HepG2 (cell line): ENCODE measurements around the gene LBR. TPM values are rescaled to one million over a fixed set of nuclear protein-coding genes. Genes with fewer than 3 reads are reported as not detected.

Source experiments
- BRCA1 ChIP-seq: sonication (generic); formaldehyde crosslinking; IDR thresholded peaks from 2 replicates; pipeline ENCODE4 v1.4.0; 2020; ENCODE audit warnings: missing genetic modification reagents
- EHMT2 ChIP-seq: fragments of 200-600 bp; sonication (generic); IDR thresholded peaks from 2 replicates; pipeline ENCODE4 v1.7.0; 2017; ENCODE audit warnings: antibody characterized with exemption, low read depth, low read length, borderline replicate concordance
- HNRNPH1 ChIP-seq: fragments of 200-400 bp; formaldehyde crosslinking; optimal IDR thresholded peaks from 2 replicates; pipeline ENCODE3; 2017; ENCODE audit warnings: mild to moderate bottlenecking, low read depth, low read length
- RFXANK ChIP-seq: IDR thresholded peaks from 2 replicates; pipeline ENCODE4 v1.6.1; 2016
- YEATS2 ChIP-seq: sonication (generic); formaldehyde crosslinking; IDR thresholded peaks from 2 replicates; pipeline ENCODE4 v1.4.0; 2020; ENCODE audit warnings: missing genetic modification reagents, borderline replicate concordance
- ZNF792 ChIP-seq: IDR thresholded peaks from 2 replicates; pipeline ENCODE4 v1.6.1; 2016
- ZNF83 ChIP-seq: sonication (generic); formaldehyde crosslinking; IDR thresholded peaks from 2 replicates; pipeline ENCODE4 v1.4.0; 2020; ENCODE audit warnings: missing genetic modification reagents, mild to moderate bottlenecking, borderline replicate concordance
- polyA plus RNA-seq, 8 experiments: library from polyadenylated mRNA; depleted of rRNA in 3 of 8; stranded (reverse) in 7 of 8; unstranded in 1 of 8; fragments of >200 nt; fragmentation: Illumina TruSeq in 4 of 8; extraction: Trizol in 4 of 8; gene quantifications; 2 replicates each; pipeline versions ENCODE4 v1.2.1 to v1.2.3, GENCODE V29; 2011 to 2016; ENCODE audit warnings: low read depth in 4 of 8, missing spikeins in 1 of 8, mixed read lengths in 1 of 8; ENCODE audit not compliant: insufficient read depth in 1 of 8
- total RNA-seq, 5 experiments: library from RNA; depleted of rRNA; stranded (reverse); fragments of >200 nt; fragmentation: Illumina TruSeq; extraction: Trizol; gene quantifications; 2 replicates each; pipeline ENCODE4 v1.2.3, GENCODE V29; 2016; ENCODE audit warnings: low read depth in 1 of 5
- TF ChIP-seq, protein P1 (sequence below): sonication (generic); formaldehyde crosslinking; IDR thresholded peaks from 2 replicates; pipeline ENCODE4 v1.5.1; 2020; ENCODE audit warnings: mild to moderate bottlenecking, missing genetic modification reagents, borderline replicate concordance
- TF ChIP-seq, protein P2 (sequence below): sonication (generic); formaldehyde crosslinking; IDR thresholded peaks from one replicate; pipeline ENCODE4 v1.5.1; 2020; ENCODE audit warnings: mild to moderate bottlenecking, missing genetic modification reagents; ENCODE audit errors: not compliant biosample characterization
- TF ChIP-seq, protein P3 (sequence below): sonication (generic); formaldehyde crosslinking; IDR thresholded peaks from 2 replicates; pipeline ENCODE4 v1.5.1; 2020; ENCODE audit warnings: missing genetic modification reagents, mild to moderate bottlenecking, borderline replicate concordance
- TF ChIP-seq, protein P4 (sequence below): sonication (generic); formaldehyde crosslinking; IDR thresholded peaks from 2 replicates; pipeline ENCODE4 v1.4.0; 2020; ENCODE audit warnings: missing genetic modification reagents

LBR gene
- total and polyA plus RNA-seq, 2 of the 13 experiments (the other 11 are each of a cell fraction or from before 2014, with no cell fraction given), result 38.9 to 76.7 TPM

DNA sequence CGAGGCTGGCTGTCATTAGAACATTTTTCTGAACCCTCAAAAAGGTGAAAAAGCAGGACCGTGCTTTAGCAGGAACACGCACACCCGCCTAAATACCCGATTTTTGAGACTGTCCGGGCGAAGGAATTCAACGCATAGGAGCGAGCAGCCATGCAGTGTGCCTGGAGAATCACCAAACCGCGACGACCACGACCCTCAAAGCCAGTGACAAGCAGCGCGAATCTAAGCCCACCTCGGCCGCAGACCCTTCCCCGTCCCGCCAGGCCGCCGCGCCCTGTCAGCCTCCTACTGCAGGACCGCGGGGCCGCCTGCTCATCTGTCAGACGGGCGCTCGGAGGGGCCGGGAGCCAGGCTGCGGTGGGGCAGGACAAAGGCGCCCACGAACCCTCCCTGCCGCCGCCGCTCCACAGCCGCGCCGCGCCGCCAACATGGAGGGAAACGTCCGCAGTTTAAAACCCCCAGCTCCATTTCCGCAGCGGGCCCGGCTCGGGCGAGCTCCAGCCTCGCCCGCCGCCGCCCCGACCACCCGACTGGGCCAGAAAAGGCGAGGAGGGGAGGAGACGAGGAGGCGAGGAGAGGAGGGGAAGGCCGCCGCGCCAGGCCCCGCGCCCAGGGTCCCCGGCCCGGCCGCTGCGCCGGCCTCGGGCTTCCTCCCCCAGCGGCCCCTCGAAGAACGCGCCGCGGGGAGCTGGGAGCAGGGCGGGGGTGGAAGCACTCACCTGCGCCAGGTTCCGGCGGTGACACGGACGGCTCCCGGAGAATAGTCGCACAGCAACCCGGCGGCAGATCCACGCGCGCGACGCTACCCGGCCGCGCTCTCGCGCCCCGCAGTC, at the start of gene LBR (continued):
- TF ChIP-seq, protein P1, sequence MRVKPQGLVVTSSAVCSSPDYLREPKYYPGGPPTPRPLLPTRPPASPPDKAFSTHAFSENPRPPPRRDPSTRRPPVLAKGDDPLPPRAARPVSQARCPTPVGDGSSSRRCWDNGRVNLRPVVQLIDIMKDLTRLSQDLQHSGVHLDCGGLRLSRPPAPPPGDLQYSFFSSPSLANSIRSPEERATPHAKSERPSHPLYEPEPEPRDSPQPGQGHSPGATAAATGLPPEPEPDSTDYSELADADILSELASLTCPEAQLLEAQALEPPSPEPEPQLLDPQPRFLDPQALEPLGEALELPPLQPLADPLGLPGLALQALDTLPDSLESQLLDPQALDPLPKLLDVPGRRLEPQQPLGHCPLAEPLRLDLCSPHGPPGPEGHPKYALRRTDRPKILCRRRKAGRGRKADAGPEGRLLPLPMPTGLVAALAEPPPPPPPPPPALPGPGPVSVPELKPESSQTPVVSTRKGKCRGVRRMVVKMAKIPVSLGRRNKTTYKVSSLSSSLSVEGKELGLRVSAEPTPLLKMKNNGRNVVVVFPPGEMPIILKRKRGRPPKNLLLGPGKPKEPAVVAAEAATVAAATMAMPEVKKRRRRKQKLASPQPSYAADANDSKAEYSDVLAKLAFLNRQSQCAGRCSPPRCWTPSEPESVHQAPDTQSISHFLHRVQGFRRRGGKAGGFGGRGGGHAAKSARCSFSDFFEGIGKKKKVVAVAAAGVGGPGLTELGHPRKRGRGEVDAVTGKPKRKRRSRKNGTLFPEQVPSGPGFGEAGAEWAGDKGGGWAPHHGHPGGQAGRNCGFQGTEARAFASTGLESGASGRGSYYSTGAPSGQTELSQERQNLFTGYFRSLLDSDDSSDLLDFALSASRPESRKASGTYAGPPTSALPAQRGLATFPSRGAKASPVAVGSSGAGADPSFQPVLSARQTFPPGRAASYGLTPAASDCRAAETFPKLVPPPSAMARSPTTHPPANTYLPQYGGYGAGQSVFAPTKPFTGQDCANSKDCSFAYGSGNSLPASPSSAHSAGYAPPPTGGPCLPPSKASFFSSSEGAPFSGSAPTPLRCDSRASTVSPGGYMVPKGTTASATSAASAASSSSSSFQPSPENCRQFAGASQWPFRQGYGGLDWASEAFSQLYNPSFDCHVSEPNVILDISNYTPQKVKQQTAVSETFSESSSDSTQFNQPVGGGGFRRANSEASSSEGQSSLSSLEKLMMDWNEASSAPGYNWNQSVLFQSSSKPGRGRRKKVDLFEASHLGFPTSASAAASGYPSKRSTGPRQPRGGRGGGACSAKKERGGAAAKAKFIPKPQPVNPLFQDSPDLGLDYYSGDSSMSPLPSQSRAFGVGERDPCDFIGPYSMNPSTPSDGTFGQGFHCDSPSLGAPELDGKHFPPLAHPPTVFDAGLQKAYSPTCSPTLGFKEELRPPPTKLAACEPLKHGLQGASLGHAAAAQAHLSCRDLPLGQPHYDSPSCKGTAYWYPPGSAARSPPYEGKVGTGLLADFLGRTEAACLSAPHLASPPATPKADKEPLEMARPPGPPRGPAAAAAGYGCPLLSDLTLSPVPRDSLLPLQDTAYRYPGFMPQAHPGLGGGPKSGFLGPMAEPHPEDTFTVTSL (CRISPR knock-in tag), result 0 out of 2 replicates have a peak, but pooled peaks have one; percentile 32
- no peak for TF ChIP-seq HNRNPH1
- no peak for TF ChIP-seq YEATS2 (CRISPR knock-in tag)
- TF ChIP-seq, protein P2, sequence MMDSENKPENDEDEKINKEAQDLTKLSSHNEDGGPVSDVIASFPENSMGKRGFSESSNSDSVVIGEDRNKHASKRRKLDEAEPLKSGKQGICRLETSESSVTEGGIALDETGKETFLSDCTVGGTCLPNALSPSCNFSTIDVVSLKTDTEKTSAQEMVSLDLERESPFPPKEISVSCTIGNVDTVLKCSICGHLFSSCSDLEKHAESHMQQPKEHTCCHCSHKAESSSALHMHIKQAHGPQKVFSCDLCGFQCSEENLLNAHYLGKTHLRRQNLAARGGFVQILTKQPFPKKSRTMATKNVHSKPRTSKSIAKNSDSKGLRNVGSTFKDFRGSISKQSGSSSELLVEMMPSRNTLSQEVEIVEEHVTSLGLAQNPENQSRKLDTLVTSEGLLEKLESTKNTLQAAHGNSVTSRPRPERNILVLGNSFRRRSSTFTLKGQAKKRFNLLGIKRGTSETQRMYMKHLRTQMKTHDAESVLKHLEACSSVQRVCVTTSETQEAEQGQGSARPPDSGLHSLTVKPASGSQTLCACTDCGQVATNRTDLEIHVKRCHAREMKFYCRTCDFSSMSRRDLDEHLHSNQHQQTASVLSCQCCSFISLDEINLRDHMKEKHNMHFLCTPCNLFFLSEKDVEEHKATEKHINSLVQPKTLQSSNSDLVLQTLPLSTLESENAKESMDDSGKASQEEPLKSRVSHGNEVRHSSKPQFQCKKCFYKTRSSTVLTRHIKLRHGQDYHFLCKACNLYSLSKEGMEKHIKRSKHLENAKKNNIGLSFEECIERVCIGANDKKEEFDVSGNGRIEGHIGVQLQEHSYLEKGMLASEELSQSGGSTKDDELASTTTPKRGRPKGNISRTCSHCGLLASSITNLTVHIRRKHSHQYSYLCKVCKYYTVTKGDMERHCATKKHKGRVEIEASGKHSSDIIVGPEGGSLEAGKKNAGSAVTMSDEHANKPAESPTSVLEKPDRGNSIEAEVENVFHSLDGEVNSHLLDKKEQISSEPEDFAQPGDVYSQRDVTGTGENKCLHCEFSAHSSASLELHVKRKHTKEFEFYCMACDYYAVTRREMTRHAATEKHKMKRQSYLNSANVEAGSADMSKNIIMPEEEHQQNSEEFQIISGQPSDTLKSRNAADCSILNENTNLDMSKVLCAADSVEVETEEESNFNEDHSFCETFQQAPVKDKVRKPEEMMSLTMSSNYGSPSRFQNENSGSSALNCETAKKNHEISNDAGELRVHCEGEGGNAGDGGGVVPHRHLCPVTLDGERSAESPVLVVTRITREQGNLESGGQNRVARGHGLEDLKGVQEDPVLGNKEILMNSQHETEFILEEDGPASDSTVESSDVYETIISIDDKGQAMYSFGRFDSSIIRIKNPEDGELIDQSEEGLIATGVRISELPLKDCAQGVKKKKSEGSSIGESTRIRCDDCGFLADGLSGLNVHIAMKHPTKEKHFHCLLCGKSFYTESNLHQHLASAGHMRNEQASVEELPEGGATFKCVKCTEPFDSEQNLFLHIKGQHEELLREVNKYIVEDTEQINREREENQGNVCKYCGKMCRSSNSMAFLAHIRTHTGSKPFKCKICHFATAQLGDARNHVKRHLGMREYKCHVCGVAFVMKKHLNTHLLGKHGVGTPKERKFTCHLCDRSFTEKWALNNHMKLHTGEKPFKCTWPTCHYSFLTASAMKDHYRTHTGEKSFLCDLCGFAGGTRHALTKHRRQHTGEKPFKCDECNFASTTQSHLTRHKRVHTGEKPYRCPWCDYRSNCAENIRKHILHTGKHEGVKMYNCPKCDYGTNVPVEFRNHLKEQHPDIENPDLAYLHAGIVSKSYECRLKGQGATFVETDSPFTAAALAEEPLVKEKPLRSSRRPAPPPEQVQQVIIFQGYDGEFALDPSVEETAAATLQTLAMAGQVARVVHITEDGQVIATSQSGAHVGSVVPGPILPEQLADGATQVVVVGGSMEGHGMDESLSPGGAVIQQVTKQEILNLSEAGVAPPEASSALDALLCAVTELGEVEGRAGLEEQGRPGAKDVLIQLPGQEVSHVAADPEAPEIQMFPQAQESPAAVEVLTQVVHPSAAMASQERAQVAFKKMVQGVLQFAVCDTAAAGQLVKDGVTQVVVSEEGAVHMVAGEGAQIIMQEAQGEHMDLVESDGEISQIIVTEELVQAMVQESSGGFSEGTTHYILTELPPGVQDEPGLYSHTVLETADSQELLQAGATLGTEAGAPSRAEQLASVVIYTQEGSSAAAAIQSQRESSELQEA (CRISPR knock-in tag), result peak; percentile 12
- TF ChIP-seq, protein P3, sequence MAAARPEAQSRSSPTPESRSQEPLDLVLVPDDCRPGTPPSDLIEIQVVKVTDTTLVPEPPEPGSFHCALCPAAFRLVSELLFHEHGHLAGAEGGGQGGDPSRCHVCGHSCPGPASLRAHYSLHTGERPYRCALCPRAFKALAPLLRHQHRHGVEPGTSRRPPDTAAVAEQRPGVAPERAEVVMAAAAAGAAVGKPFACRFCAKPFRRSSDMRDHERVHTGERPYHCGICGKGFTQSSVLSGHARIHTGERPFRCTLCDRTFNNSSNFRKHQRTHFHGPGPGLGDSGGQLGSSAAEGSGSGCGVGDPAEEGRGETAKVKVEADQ (CRISPR knock-in tag), result 0 out of 2 replicates have a peak, but pooled peaks have one; percentile 5
- no peak for TF ChIP-seq BRCA1
- no peak for TF ChIP-seq ZNF792
- TF ChIP-seq RFXANK (CRISPR knock-in tag), result no peak
- TF ChIP-seq, protein P4, sequence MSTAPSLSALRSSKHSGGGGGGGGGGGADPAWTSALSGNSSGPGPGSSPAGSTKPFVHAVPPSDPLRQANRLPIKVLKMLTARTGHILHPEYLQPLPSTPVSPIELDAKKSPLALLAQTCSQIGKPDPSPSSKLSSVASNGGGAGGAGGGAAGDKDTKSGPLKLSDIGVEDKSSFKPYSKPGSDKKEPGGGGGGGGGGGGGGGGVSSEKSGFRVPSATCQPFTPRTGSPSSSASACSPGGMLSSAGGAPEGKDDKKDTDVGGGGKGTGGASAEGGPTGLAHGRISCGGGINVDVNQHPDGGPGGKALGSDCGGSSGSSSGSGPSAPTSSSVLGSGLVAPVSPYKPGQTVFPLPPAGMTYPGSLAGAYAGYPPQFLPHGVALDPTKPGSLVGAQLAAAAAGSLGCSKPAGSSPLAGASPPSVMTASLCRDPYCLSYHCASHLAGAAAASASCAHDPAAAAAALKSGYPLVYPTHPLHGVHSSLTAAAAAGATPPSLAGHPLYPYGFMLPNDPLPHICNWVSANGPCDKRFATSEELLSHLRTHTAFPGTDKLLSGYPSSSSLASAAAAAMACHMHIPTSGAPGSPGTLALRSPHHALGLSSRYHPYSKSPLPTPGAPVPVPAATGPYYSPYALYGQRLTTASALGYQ (CRISPR knock-in tag), result no peak
- TF ChIP-seq ZNF83, result no peak; the same call in 1 of the 2 replicates
- TF ChIP-seq EHMT2, result no peak
